NCI-H82 treated with DMSO at 0.1 percent for 48 hours (cell line): ENCODE data around the gene FNBP1L.
"Not testable (repeated sequence)": the region's sequence is repeated elsewhere in the genome, so short reads cannot be mapped to it uniquely, and the experiment has no call there.

Experiments
- DNase-seq: peaks from one replicate; lab custom pipeline; 2025; ENCODE audit not compliant: unreplicated experiment; lab: John Stamatoyannopoulos, UW

Gene FNBP1L

GRCh38 chr1:93588206-93588605 is 140.3 kb downstream of the FNBP1L start:
- no peak for DNase-seq

GRCh38 chr1:93588955-93589354 is 141.0 kb downstream of the FNBP1L start:
- DNase-seq, result no peak

- not testable (repeated sequence) for DNase-seq
Observed at GRCh38 chr1:93591291-93591675, 143.4 kb downstream of the FNBP1L start.

GRCh38 chr1:93591676-93592550 is 144.0 kb downstream of the FNBP1L start:
- DNase-seq, result peak; percentile 83

- DNase-seq, result no peak
Observed at GRCh38 chr1:93592551-93592949, 144.6 kb downstream of the FNBP1L start.

- no peak for DNase-seq
Observed at GRCh38 chr1:93593854-93594602, 146.1 kb downstream of the FNBP1L start.

GRCh38 chr1:93594603-93594880 is 146.6 kb downstream of the FNBP1L start:
- DNase-seq, result no peak

GRCh38 chr1:93595266-93595665 is 147.3 kb downstream of the FNBP1L start:
- DNase-seq, result no peak

- no peak for DNase-seq
Observed at GRCh38 chr1:93595743-93596142, 147.8 kb downstream of the FNBP1L start.

GRCh38 chr1:93596329-93597089 is 148.6 kb downstream of the FNBP1L start:
- no peak for DNase-seq

- no peak for DNase-seq
Observed at GRCh38 chr1:93597709-93598108, 149.8 kb downstream of the FNBP1L start.

GRCh38 chr1:93598396-93598795 is 150.5 kb downstream of the FNBP1L start:
- DNase-seq, result no peak

- DNase-seq, result no peak
Observed at GRCh38 chr1:93598861-93599439, 151.0 kb downstream of the FNBP1L start.

- DNase-seq, result no peak
Observed at GRCh38 chr1:93599479-93599878, 151.6 kb downstream of the FNBP1L start.

GRCh38 chr1:93600663-93601062 is 152.7 kb downstream of the FNBP1L start:
- DNase-seq, result no peak

GRCh38 chr1:93601686-93602085 is 153.8 kb downstream of the FNBP1L start:
- no peak for DNase-seq

GRCh38 chr1:93602101-93602500 is 154.2 kb downstream of the FNBP1L start:
- no peak for DNase-seq

GRCh38 chr1:93603106-93603505 is 155.2 kb downstream of the FNBP1L start:
- no peak for DNase-seq

- no peak for DNase-seq
Observed at GRCh38 chr1:93603601-93604000, 155.7 kb downstream of the FNBP1L start.
